Measurements from ENCODE around the gene ELP2.

The ELP2 gene

GRCh38 chr18:36229188-36229587 is 99.5 kb downstream of the ELP2 start:
- no peak for DNase-seq (ENCODE audit: low read depth in 3 of 3)

Data from stimulated activated CD4-positive, alpha-beta T cell treated with anti-CD3 and anti-CD28 coated beads, TNF-alpha, amount 100 ng/mL, for 4 hours (primary cell).